ENCODE results near the gene PIK3C2B.

Gene PIK3C2B

GRCh38 chr1:204451352-204452124, 43.1 kb downstream of the PIK3C2B start:
- no peak overlapping the region for H3K4me3 ChIP-seq (replicated peaks; ENCODE audit: low read depth, low read length)
- H3K36me3 ChIP-seq (ENCODE audit: control insufficient read depth, insufficient read depth, low read length), result peaks cover 4% of the 10 kb centered on the region; the same call in 1 of the 2 replicates
- no peak for TF ChIP-seq CTCF (IDR thresholded peaks at IDR 0.05; ENCODE audit: insufficient read depth, low read length, poor library complexity, severe bottlenecking)
- H3K27me3 ChIP-seq (replicated peaks; ENCODE audit: control insufficient read depth, insufficient read depth, low read length), result no peaks in the 10 kb centered on the region
- no peak for DNase-seq (ENCODE audit: extremely low read depth, insufficient read length)

GRCh38 chr1:204450461-204451257, 43.9 kb downstream of the PIK3C2B start:
- Histone ChIP-seq H3K36me3 (ENCODE audit: control insufficient read depth, insufficient read depth, low read length) (peaks cover 4% of the 10 kb centered on the region; the same call in 1 of the 2 replicates), H3K27me3 (replicated peaks; ENCODE audit: control insufficient read depth, insufficient read depth, low read length) (no peaks in the 10 kb centered on the region), H3K4me3 (replicated peaks; ENCODE audit: low read depth, low read length) (no peak overlapping the region)
- no peak for TF ChIP-seq CTCF (IDR thresholded peaks at IDR 0.05; ENCODE audit: insufficient read depth, low read length, poor library complexity, severe bottlenecking)
- DNase-seq (ENCODE audit: extremely low read depth, insufficient read length), result no peak

DNA sequence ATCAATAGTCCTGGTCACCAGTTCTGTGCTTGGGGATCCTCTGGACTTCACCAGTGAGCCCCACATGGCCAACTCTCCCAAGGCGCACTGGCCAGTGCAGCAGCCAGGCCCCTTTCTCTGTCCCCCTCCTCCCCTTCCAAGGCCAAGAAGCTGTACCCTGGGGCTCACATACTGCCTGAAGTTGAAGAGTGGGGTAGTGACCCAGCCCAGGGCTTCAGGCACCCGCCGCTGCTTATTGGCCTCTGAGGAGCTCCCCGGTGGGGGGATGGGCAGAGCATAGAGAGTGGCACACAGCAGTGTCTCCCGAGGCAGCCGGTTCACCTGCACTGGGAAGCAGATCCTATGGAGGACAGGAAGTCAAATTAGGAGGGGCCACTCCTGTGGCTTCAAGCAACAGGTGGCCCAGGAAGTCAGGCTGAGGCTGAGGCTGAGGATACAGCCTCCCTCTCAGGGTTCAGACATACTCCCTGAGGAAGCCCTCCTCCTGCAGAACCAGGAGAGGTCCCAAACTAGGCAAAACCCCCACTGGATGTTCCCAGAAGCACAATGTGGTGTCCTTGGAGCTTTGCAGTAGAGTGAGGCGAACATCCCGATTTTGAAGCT, 44.8 kb downstream of the PIK3C2B start:
- H3K36me3 ChIP-seq (ENCODE audit: control insufficient read depth, insufficient read depth, low read length), result peaks cover 4% of the 10 kb centered on the region; the same call in 1 of the 2 replicates
- no peak overlapping the region for H3K4me3 ChIP-seq (replicated peaks; ENCODE audit: low read depth, low read length)
- no peak for DNase-seq (ENCODE audit: extremely low read depth, insufficient read length)
- TF ChIP-seq CTCF (IDR thresholded peaks at IDR 0.05; ENCODE audit: insufficient read depth, low read length, poor library complexity, severe bottlenecking), result no peak
- H3K27me3 ChIP-seq (replicated peaks; ENCODE audit: control insufficient read depth, insufficient read depth, low read length), result no peaks in the 10 kb centered on the region

DNA sequence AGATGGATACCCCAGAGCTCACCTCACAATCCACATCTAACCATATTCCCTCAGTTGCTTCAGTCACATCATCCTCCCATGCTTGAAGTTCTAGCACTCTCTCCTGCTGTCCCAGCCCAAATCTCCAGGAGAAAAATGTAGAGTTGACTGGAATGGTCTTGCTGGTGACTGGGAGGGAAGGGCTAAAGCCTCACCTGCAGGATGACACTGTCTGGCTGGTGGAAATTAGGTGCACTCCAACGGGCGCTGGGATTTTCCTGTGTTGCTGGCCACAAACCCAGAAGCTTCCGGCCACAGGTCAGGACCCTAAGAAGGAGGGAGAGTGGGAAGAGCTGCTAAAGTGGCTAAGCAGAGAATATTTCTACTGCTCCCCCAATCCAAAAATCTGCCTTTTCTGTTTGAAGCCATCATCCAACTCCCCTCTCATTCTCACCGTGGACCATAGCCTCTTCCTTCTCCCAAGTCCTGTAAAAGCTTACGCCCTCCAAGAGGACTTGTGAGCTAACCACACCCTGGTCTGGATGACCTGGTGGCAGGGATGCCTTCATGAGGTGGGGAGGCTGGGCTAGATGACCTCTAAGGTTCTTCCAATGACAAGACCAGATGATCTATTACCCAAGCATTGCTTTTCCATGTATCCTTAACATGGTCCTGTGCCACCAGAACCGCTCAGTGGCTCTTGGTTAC, 45.5 kb downstream of the PIK3C2B start:
- TF ChIP-seq CTCF (IDR thresholded peaks at IDR 0.05; ENCODE audit: insufficient read depth, low read length, poor library complexity, severe bottlenecking), result no peak
- no peaks in the 10 kb centered on the region for H3K27me3 ChIP-seq (replicated peaks; ENCODE audit: control insufficient read depth, insufficient read depth, low read length)
- DNase-seq (ENCODE audit: extremely low read depth, insufficient read length), result no peak
- H3K36me3 ChIP-seq (ENCODE audit: control insufficient read depth, insufficient read depth, low read length), result peaks cover 6% of the 10 kb centered on the region
- H3K4me3 ChIP-seq (replicated peaks; ENCODE audit: low read depth, low read length), result no peak overlapping the region

DNA sequence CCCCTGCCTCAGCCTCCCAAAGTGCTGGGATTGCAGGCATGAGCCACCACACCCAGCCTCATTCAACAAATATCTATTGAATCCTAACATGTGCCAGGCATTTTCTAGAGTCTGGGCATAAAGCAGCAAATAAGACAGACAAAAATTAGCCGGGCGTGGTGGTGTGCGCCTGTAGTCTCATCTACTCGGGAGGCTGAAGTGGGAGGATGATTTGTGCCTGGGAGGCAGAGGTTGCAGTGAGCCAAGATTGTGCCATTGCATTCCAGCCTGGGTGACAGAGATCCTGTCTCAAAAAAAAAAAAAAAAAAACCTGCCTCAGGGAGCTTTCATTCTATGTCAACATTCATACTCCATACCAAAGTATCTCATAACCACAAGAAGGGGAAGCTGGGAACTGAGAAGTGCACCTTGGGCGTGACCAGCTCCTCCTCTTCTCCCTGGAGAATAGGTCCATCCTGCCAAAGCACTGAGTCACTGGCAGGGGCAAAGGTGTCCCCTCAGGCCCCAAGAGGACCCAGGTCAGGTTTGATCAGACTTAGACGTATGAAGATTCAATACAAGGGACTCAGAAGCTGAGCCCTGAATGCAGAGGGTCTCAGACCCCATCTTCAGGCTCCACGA, 46.2 kb downstream of the PIK3C2B start:
- Histone ChIP-seq H3K36me3 (ENCODE audit: control insufficient read depth, insufficient read depth, low read length) (peaks cover 11% of the 10 kb centered on the region), H3K4me3 (replicated peaks; ENCODE audit: low read depth, low read length) (no peak overlapping the region), H3K27me3 (replicated peaks; ENCODE audit: control insufficient read depth, insufficient read depth, low read length) (no peaks in the 10 kb centered on the region)
- no peak for TF ChIP-seq CTCF (IDR thresholded peaks at IDR 0.05; ENCODE audit: insufficient read depth, low read length, poor library complexity, severe bottlenecking)
- DNase-seq (ENCODE audit: extremely low read depth, insufficient read length), result no peak

Data from GM06990 (cell line).